ENCODE measurements around the gene PRDX5.

- TF ChIP-seq POLR2AphosphoS5 (IDR thresholded peaks at IDR 0.05; ENCODE audit: low read depth) (no peak), CTCF (conservative IDR thresholded peaks at IDR 0.05; ENCODE audit: low read depth in 2 of 2) (no peak), REST (IDR thresholded peaks at IDR 0.05; ENCODE audit: unreplicated experiment) (no peak), EZH2 (IDR thresholded peaks at IDR 0.05; ENCODE audit: low read depth, unreplicated experiment) (no peak), STAT1 (IDR thresholded peaks at IDR 0.05; ENCODE audit: unreplicated experiment) (no peak), EZH2phosphoT487 (IDR thresholded peaks at IDR 0.05; ENCODE audit: unreplicated experiment) (no peak), CREB1 (CRISPR knock-in tag; IDR thresholded peaks at IDR 0.05; ENCODE audit: low read depth) (no peak), JUNB (IDR thresholded peaks at IDR 0.05; ENCODE audit: unreplicated experiment) (no peak)
These were observed 19.8 kb downstream of the PRDX5 start for GRCh38 chr11:64337538-64338249.
